ENCODE results near the gene COX20. TPM values are rescaled to one million over a fixed set of nuclear protein-coding genes. Genes with fewer than 3 reads are reported as not detected.

Gene COX20
- total and polyA plus RNA-seq, 8 donors, result 5.5 to 65.7 (median 50.4) TPM

GRCh38 chr1:244862699-244863490, 27.4 kb downstream of the COX20 start:
- H3K36me3 ChIP-seq, result peaks cover 24 to 37% (median 30%) of the 10 kb centered on the region in 4 donors
- H3K27me3 ChIP-seq, result no peaks in the 10 kb centered on the region
- DNase-seq, result peak; percentile 98
- no peaks in the 10 kb centered on the region for H3K9me3 ChIP-seq
- peaks cover 27 to 57% (median 47%) of the 10 kb centered on the region in 4 donors for H3K4me1 ChIP-seq
- TF ChIP-seq POLR2AphosphoS5 (IDR thresholded peaks at IDR 0.05), result peak; percentile 65 to 72 (median 71)
- TF ChIP-seq CTCF (IDR thresholded peaks at IDR 0.05), result no peak
- intact Hi-C loops (cut with DNase I; ENCODE audit: low total_unique reads), result no loop called here
- H3K4me3 ChIP-seq, result peak overlapping the region; percentile 72 to 98 (median 80)
- H3K27ac ChIP-seq, result peak overlapping the region; percentile 99 to 100 (median 99)
- WGBS, 5 donors, result 0 to 1% (median 1%) methylated on average over 23 to 81 of the region's 87 CpGs

GRCh38 chr1:244863491-244864252, 28.2 kb downstream of the COX20 start:
- Histone ChIP-seq H3K4me1 (peaks cover 21 to 50% (median 42%) of the 10 kb centered on the region in 4 donors), H3K9me3 (no peaks in the 10 kb centered on the region), H3K36me3 (peaks cover 17 to 29% (median 22%) of the 10 kb centered on the region in 4 donors), H3K27me3 (no peaks in the 10 kb centered on the region), H3K27ac (peak overlapping the region; percentile 99 to 100 (median 99)), H3K4me3 (peak overlapping the region; percentile 72 to 98 (median 80))
- 0 to 1% (median 0%) methylated on average over 46 to 92 of the region's 92 CpGs for WGBS, 5 donors
- DNase-seq, result peak in 1 of 2 donors; percentile 40
- TF ChIP-seq EP300 (IDR thresholded peaks at IDR 0.05), result no peak
- no peak for TF ChIP-seq POLR2AphosphoS5 (IDR thresholded peaks at IDR 0.05)
- TF ChIP-seq CTCF (IDR thresholded peaks at IDR 0.05), result no peak
- TF ChIP-seq POLR2A (IDR thresholded peaks at IDR 0.05), result no peak
- intact Hi-C loops (cut with DNase I; ENCODE audit: low total_unique reads), result no loop called here

GRCh38 chr1:244864253-244865027, 29.0 kb downstream of the COX20 start, which contains the start of gene HNRNPU:
Gene HNRNPU (minus strand): TSS chr1:244864543. CDS start chr1:244864307, 236 bp downstream.
- intact Hi-C loops (cut with DNase I; ENCODE audit: low total_unique reads), result no loop called here
- no peaks in the 10 kb centered on the region for H3K9me3 ChIP-seq

More at GRCh38 chr1:244864253-244865027, 29.0 kb downstream of the COX20 start, which contains the start of gene HNRNPU:
- TF ChIP-seq EP300 (IDR thresholded peaks at IDR 0.05), result peak; percentile 64
- peak in 2 of 4 donors; percentile 93 to 95 for TF ChIP-seq POLR2A (IDR thresholded peaks at IDR 0.05)
- peak in 3 of 7 experiments; percentile 13 to 42 (median 35) for TF ChIP-seq CTCF (IDR thresholded peaks at IDR 0.05)
- TF ChIP-seq POLR2AphosphoS5 (IDR thresholded peaks at IDR 0.05), result peak; percentile 99 to 100 (median 100)
- Histone ChIP-seq H3K36me3 (peaks cover 10 to 21% (median 15%) of the 10 kb centered on the region in 4 donors), H3K4me1 (peaks cover 21 to 42% (median 34%) of the 10 kb centered on the region in 4 donors), H3K27ac (peak within 1 kb of the TSS; percentile 99 to 100 (median 99)), H3K4me3 (peak within 1 kb of the TSS; percentile 72 to 98 (median 80)), H3K27me3 (no peaks in the 10 kb centered on the region)
- DNase-seq, result peak; percentile 99
- 0 to 1% (median 1%) methylated on average over 65 to 71 of the region's 71 CpGs for whole genome bisulfite sequencing, 5 donors

Data from stomach (tissue), 9 donors.